Adrenal gland (tissue), 5 donors: ENCODE measurements around the gene KLC1.

Experiments used
- CTCF ChIP-seq, 6 experiments: fragments of 450-650 bp in 4 of 6; fragments of 200-600 bp in 2 of 6; sonication (generic) in 1 of 6; IDR thresholded peaks; 1 replicate in 5 of 6; 2 replicates in 1 of 6; pipeline versions ENCODE4 v1.5.1 to v1.8.0; 2016 to 2021; ENCODE audit warnings: antibody characterized with exemption in 6 of 6, mild to moderate bottlenecking in 2 of 6, moderate library complexity in 1 of 6
- POLR2A ChIP-seq, 2 donors: fragments of 450-650 bp; IDR thresholded peaks; one replicate each; pipeline ENCODE4 v1.6.1; 2017; ENCODE audit warnings: antibody characterized with exemption in 2 of 2, mild to moderate bottlenecking in 2 of 2, moderate library complexity in 1 of 2
- donor health status: DM: no; HTN: no; CAD: no.

- TF ChIP-seq POLR2A (IDR thresholded peaks at IDR 0.05): no peak
- no peak for TF ChIP-seq CTCF (IDR thresholded peaks at IDR 0.05)
Measured at GRCh38 chr14:103741876-103742275, 112.9 kb downstream of the KLC1 start.
